DOHH2 (cell line): Measurements from ENCODE around the gene NLRP1.

Experiments
- EZH2phosphoT487 ChIP-seq: fragments of 200-600 bp; sonication (generic); IDR thresholded peaks from 2 replicates; pipeline ENCODE4 v1.6.1; 2017; ENCODE audit warnings: borderline replicate concordance, mild to moderate bottlenecking, antibody characterized with exemption, low read length, moderate library complexity, mixed read lengths
- TF ChIP-seq, protein P1 (sequence below): fragments of 200-600 bp; sonication (generic); IDR thresholded peaks from one replicate; pipeline ENCODE4 v1.5.1; 2014; ENCODE audit warnings: antibody characterized with exemption, mild to moderate bottlenecking, low read depth, low read length; ENCODE audit not compliant: poor library complexity, severe bottlenecking

DNA sequence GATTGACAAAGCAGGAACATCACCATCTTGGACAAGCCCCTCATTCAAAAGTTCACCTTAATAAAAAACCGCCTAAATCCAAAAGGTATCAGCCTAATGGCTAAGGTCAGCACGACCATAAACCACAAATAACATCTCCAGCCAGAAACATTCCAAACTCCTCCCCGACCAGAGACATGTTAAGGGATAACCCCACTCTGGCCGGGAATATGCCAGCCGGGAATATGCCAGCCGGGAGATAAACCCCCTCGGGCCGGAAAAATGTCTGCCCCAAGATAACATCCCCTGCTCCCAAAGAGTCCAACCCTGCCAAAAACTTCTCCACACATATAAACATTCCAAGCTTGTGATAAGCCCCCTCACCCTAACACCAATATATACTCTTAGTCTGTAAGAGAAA, 116.9 kb downstream of the NLRP1 start:
- TF ChIP-seq EZH2phosphoT487, result no peak
- TF ChIP-seq, protein P1, sequence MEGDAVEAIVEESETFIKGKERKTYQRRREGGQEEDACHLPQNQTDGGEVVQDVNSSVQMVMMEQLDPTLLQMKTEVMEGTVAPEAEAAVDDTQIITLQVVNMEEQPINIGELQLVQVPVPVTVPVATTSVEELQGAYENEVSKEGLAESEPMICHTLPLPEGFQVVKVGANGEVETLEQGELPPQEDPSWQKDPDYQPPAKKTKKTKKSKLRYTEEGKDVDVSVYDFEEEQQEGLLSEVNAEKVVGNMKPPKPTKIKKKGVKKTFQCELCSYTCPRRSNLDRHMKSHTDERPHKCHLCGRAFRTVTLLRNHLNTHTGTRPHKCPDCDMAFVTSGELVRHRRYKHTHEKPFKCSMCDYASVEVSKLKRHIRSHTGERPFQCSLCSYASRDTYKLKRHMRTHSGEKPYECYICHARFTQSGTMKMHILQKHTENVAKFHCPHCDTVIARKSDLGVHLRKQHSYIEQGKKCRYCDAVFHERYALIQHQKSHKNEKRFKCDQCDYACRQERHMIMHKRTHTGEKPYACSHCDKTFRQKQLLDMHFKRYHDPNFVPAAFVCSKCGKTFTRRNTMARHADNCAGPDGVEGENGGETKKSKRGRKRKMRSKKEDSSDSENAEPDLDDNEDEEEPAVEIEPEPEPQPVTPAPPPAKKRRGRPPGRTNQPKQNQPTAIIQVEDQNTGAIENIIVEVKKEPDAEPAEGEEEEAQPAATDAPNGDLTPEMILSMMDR, result no peak
